ENCODE measurements around the gene MON1B. TPM values are rescaled to one million over a fixed set of nuclear protein-coding genes. Genes with fewer than 3 reads are reported as not detected.

The MON1B gene
- total RNA-seq, 1 experiment from 2014 or later: 48.0 TPM

DNA sequence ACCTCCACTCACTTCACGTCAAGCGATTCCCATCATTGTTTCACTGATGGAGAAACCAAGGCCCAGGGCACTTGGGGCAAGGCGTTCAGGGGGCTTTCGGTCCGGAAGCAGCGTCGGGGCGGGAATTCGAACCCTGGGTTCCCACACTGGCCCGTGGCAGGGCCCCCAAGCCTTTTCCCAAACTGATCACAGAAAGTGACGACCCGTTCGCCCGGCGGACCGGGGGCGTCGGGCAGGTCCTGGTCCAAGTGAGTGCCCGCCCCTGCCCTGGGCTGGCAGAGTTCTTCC, 856 bp upstream of the MON1B start:
- Mint-ChIP-seq H3K9me3 (no peaks in the 10 kb centered on the region), H3K36me3 (ENCODE audit: insufficient read depth in 1 of 3, low read depth in 3 of 3) (peaks cover 4 to 26% (median 20%) of the 10 kb centered on the region in 3 experiments; a peak in 6 of 7 replicates), H3K4me1 (peaks cover 12 to 23% of the 10 kb centered on the region in 2 experiments), H3K27ac (peak overlapping the region; percentile 95 to 98 (median 98)), H3K27me3 (ENCODE audit: low read depth) (peaks cover 3% of the 10 kb centered on the region; the same call in 1 of the 2 replicates), H3K4me3 (peak overlapping the region; percentile 89 to 96)
- H3K79me2 ChIP-seq (ENCODE audit: insufficient read depth, low read length): peaks cover 10% of the 10 kb centered on the region; the same call in 1 of the 2 replicates
- peak overlapping the region; percentile 62 for H3K9ac ChIP-seq (ENCODE audit: extremely low read depth, insufficient read length, low read length)
- no peak overlapping the region for H4K91ac ChIP-seq (ENCODE audit: insufficient read length, low read depth, low read length)
- no peak overlapping the region for H2BK120ac ChIP-seq (ENCODE audit: low read depth, low read length, poor library complexity, severe bottlenecking)
- peaks cover 8% of the 10 kb centered on the region for H3K23me2 ChIP-seq (ENCODE audit: insufficient read length, low read depth, low read length, poor library complexity, severe bottlenecking)
- H3K18ac ChIP-seq (ENCODE audit: insufficient read length, low read depth, low read length): peak overlapping the region; percentile 9
- H4K5ac ChIP-seq (ENCODE audit: insufficient read length, low read depth, low read length): no peak overlapping the region
- no peaks in the 10 kb centered on the region for H3K27me3 ChIP-seq (ENCODE audit: insufficient read depth, low read length)
- peak overlapping the region; percentile 67 for H3K27ac ChIP-seq (ENCODE audit: insufficient read length, low read depth, low read length)
- H3K79me1 ChIP-seq (ENCODE audit: insufficient read depth, low read depth, low read length, poor library complexity, severe bottlenecking): peaks cover 11% of the 10 kb centered on the region
- no peaks in the 10 kb centered on the region for H4K20me1 ChIP-seq (ENCODE audit: control insufficient read depth, insufficient read depth, insufficient read length)
- H4K8ac ChIP-seq (replicated peaks; ENCODE audit: insufficient read length, low read depth, low read length): no peak overlapping the region
- no peak overlapping the region for H3K56ac ChIP-seq (ENCODE audit: insufficient read length, low read depth, low read length)
- peak overlapping the region; percentile 94 for H3K4me2 ChIP-seq (ENCODE audit: insufficient read depth, insufficient read length, low read length)
- no peak overlapping the region for H2AK5ac ChIP-seq (ENCODE audit: insufficient read length, low read length)
- H3K4ac ChIP-seq (ENCODE audit: low read depth, low read length): no peak overlapping the region
- no peak overlapping the region for H2BK20ac ChIP-seq (ENCODE audit: low read depth, low read length, poor library complexity, severe bottlenecking)
- H3K14ac ChIP-seq (ENCODE audit: insufficient read depth, low read length): peak overlapping the region; percentile 73
- H3K23ac ChIP-seq (ENCODE audit: insufficient read length, low read depth, low read length): no peak overlapping the region
- H2AFZ ChIP-seq (ENCODE audit: low read length): no peak overlapping the region
- H3K9me3 ChIP-seq (ENCODE audit: control insufficient read depth, low read depth, low read length): no peaks in the 10 kb centered on the region
- H3T11ph ChIP-seq (ENCODE audit: low read length): no peak overlapping the region
- WGBS (ENCODE audit: extremely low coverage, insufficient read length, low lambda C conversion rate): no CpG with 5 or more reads among the region's 19 CpGs
- TF ChIP-seq CTCF (conservative IDR thresholded peaks at IDR 0.05): no peak
- H2BK12ac ChIP-seq (ENCODE audit: insufficient read length, low read depth, low read length): no peak overlapping the region
- H2BK15ac ChIP-seq (ENCODE audit: low read depth, low read length): no peak overlapping the region
- DNase-seq: no peak
- H3K4me1 ChIP-seq (ENCODE audit: insufficient read depth, low read length): no peaks in the 10 kb centered on the region
- no peak overlapping the region for H2BK5ac ChIP-seq (ENCODE audit: insufficient read length, low read length)

All from H9 (cell line).